CD4-positive, alpha-beta T cell treated with Interleukin-1 beta for 1 hour (primary cell): ENCODE results near the gene GRIPAP1.

Experiments
- DNase-seq, 2 donors: peaks; one replicate each; pipeline ENCODE4 v3.0.0-alpha.2; 2020 to 2022

GRIPAP1 gene

GRCh38 chrX:49002091-49002935 lies at the start of gene GRIPAP1:
GRIPAP1 (minus strand) TSS chrX:49002264; CDS start chrX:49002229, 35 bp downstream.
- DNase-seq = peak; percentile 89 to 91

- no peak for DNase-seq
Observed at GRCh38 chrX:49043987-49044281, 41.9 kb upstream of the GRIPAP1 start.

- DNase-seq = peak; percentile 98 to 99
Observed at GRCh38 chrX:49043220-49043986, 41.3 kb upstream of the GRIPAP1 start, which contains the start of gene TFE3. TFE3 (minus strand) TSS chrX:49043357; CDS start chrX:49043226, 131 bp downstream.

GRCh38 chrX:49042581-49043219 lies 40.6 kb upstream of the GRIPAP1 start:
- DNase-seq = no peak

- peak in 1 of 2 donors; percentile 22 for DNase-seq
Observed at GRCh38 chrX:49041744-49042580, 39.9 kb upstream of the GRIPAP1 start.

- no peak for DNase-seq
Observed at GRCh38 chrX:49040376-49040955, 38.4 kb upstream of the GRIPAP1 start.

GRCh38 chrX:49039598-49040375 lies 37.7 kb upstream of the GRIPAP1 start:
- peak; percentile 58 to 60 for DNase-seq

GRCh38 chrX:49037883-49038475 lies 35.9 kb upstream of the GRIPAP1 start:
- DNase-seq = no peak

- DNase-seq = no peak
Observed at GRCh38 chrX:49030283-49030682, 28.2 kb upstream of the GRIPAP1 start.

- DNase-seq = no peak
Observed at GRCh38 chrX:49029876-49030275, 27.8 kb upstream of the GRIPAP1 start.

- no peak for DNase-seq
Observed at GRCh38 chrX:49019599-49020249, 17.7 kb upstream of the GRIPAP1 start.

GRCh38 chrX:49019050-49019449 lies 17.0 kb upstream of the GRIPAP1 start:
- DNase-seq = no peak

GRCh38 chrX:49003696-49004095 lies 1.6 kb upstream of the GRIPAP1 start:
- DNase-seq = no peak

GRCh38 chrX:49001521-49002090 lies 458 bp downstream of the GRIPAP1 start:
- peak; percentile 74 to 79 for DNase-seq

GRCh38 chrX:49000636-49001035 lies 1.4 kb downstream of the GRIPAP1 start:
- no peak for DNase-seq

GRCh38 chrX:48999030-48999429 lies 3.0 kb downstream of the GRIPAP1 start:
- no peak for DNase-seq

- no peak for DNase-seq
Observed at GRCh38 chrX:48998391-48998790, 3.7 kb downstream of the GRIPAP1 start.

- DNase-seq = no peak
Observed at GRCh38 chrX:48997865-48998264, 4.2 kb downstream of the GRIPAP1 start.

- DNase-seq = no peak
Observed at GRCh38 chrX:48997455-48997854, 4.6 kb downstream of the GRIPAP1 start.

GRCh38 chrX:48996969-48997368 lies 5.1 kb downstream of the GRIPAP1 start:
- no peak for DNase-seq
